HG03432 (cell line): ENCODE measurements around the gene PLXDC2.

Experiments used
- ATAC-seq: cut with Tn5 transposase; IDR thresholded peaks from one replicate; pipeline ENCODE4 v1.9.1; 2021; ENCODE audit warnings: mild to moderate bottlenecking, moderate library complexity; ENCODE audit not compliant: unreplicated experiment

Gene PLXDC2

GRCh38 chr10:20247454-20247853, 431.2 kb downstream of the PLXDC2 start:
- no peak for ATAC-seq

GRCh38 chr10:20247891-20248708, 431.9 kb downstream of the PLXDC2 start:
- no peak for ATAC-seq

DNA sequence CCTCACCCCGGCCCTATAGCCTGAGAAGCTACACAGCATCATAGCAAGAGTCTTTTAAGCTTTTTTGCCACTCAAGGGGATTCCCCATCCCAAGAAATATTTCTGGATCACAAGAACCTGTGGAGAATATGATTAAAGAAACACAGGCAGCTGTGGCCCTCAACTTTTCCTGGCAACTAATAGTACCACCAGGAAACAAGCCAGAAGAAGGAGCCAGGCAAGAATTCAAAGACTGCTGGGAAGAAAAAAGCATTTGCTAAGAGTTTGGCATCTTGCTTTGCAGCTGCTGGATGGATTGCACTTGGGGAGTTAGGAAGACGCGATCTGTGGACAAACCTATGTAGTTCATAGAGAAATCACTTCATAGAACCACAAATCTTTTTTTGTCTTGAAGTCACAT, 437.8 kb downstream of the PLXDC2 start:
- no peak for ATAC-seq

- ATAC-seq, result no peak
Observed at GRCh38 chr10:20254497-20254896, 438.3 kb downstream of the PLXDC2 start.

DNA sequence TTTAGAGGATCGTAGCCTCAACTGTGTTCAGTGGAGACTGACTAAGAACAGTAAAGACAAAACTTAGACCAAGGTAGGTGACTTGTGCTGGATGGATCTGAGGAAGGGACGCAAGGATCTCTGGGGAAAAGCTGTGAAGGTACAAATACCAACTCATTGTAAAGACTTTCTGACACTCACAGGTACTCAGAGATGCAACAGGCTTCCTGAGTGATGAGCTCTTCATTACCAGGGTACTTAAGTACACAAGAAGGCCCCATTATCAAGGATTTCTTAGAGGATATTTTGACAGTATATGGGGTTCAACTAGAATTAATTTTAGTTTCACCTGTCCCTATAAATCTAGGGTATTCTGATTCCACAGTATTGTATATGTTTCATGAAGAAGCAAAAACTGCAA, 440.7 kb downstream of the PLXDC2 start:
- ATAC-seq, result no peak

DNA sequence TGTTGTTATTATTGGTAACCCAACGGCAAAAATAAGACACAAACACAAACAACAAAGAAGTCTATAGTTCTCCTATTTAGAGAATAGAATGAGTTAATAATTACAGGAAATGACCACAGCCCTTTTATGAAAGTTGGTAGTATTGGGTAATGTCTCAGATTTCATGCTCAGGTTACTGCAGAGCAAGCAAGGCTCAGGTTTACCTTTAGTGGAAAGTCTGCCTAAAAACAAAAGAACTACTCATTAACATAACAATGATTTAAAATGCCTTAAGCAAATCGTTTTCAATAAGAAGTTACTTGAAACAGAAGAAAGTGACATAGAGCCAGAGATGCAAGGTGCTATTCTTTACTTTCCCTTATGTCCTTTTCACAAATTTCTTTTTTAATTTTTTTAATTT, 441.2 kb downstream of the PLXDC2 start:
- no peak for ATAC-seq

DNA sequence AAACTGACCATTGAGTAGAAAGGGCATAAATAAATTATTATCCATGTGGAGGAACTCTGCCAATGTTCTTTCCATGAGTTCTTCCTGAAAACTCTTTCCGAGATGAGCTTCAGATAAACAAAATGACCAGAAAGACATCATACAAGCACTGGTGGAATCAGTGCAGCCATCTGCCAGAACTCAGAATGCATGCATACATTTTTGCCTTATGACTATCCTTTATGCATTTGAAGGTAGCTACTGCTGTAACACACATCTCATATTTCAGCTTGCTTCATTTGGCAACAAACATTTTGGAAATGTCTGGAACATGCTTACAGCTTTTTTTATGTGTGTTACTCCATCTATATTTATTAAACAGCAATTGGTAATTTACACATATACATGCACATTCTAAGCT, 448.9 kb downstream of the PLXDC2 start:
- ATAC-seq, result no peak

- no peak for ATAC-seq
Observed at GRCh38 chr10:20267734-20268133, 451.5 kb downstream of the PLXDC2 start.

- no peak for ATAC-seq
Observed at GRCh38 chr10:20271490-20271889, 455.3 kb downstream of the PLXDC2 start.

DNA sequence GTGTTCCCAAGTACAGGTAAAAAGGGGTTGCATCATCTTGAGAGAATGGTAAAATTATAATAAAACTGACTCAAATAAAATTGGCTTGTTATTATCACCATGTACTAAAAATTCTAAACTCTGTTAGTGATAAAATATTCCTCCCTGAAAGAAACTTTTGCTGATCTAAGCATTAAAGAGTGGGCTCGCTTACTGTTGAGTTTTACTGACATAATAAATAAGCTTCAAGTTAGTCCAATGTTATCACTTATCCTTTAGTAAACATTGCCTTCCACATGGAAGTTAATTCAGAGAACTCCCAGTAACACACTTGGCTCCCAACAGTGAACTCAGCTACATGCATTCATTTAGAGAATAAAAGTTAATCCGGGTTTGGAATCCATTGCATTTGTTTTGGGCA, 456.4 kb downstream of the PLXDC2 start:
- no peak for ATAC-seq

DNA sequence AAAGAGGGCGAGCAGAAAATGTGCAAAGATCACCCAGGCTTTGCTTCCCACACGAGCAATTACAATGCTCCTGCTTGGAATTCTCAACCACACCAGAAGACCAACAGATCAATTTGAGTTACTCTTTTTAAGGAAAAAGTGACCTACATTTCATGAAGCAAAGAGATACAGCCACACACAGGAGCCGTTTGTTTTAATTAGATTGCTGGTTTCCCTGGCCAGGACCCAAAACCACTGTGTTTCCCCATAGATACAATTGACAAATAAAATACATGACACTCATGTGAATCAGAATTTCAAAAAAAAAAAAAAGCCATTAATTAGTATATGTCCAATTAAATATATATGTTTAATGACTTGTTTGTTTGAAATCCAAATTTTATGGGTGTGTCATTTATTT, 458.3 kb downstream of the PLXDC2 start:
- no peak for ATAC-seq

DNA sequence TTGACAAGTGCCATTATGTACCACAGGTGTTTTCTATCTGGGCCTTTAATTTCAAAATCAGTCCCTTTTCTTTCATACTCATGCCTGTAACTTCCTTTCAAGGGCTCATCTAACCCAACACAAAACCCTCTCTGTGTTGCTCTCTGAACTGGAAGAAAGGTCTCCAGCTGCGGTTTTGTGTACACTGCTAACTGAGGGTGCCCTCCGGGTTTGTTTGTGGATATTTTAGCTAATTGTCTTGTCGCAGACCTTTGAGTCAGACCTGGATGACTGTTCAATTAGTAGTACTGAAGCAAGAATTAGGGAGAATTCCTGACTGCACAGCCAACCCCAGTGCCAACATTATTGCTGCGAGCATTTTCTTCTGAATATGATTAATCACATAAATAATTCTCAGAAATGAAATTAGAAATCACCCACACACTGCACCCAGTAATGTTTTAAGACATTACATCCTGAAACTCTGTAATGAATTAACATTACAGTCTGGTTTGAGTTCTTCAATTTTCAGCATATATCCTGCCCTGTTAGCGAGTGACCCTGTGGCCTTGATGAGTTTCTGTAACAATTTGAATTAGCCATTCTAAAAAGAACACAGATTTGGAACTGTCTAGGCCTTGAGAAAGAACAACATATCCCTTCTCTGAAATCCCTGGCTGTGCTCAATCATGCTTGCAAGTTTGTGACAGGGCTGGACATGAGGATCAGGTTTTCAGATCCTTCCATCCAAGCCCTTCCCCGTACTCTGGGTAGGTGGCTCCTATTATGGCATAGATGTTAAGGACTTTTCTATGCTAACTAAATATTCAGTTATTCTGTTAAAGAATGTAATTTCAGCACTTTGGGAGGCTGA, 460.1 kb downstream of the PLXDC2 start:
- ATAC-seq, result no peak

GRCh38 chr10:20277820-20278219, 461.6 kb downstream of the PLXDC2 start:
- ATAC-seq, result no peak

GRCh38 chr10:20281579-20281978, 465.3 kb downstream of the PLXDC2 start:
- ATAC-seq, result no peak

GRCh38 chr10:20287586-20287985, 471.4 kb downstream of the PLXDC2 start:
- ATAC-seq, result no peak

- no peak for ATAC-seq
Observed at GRCh38 chr10:20288060-20288459, 471.8 kb downstream of the PLXDC2 start.

DNA sequence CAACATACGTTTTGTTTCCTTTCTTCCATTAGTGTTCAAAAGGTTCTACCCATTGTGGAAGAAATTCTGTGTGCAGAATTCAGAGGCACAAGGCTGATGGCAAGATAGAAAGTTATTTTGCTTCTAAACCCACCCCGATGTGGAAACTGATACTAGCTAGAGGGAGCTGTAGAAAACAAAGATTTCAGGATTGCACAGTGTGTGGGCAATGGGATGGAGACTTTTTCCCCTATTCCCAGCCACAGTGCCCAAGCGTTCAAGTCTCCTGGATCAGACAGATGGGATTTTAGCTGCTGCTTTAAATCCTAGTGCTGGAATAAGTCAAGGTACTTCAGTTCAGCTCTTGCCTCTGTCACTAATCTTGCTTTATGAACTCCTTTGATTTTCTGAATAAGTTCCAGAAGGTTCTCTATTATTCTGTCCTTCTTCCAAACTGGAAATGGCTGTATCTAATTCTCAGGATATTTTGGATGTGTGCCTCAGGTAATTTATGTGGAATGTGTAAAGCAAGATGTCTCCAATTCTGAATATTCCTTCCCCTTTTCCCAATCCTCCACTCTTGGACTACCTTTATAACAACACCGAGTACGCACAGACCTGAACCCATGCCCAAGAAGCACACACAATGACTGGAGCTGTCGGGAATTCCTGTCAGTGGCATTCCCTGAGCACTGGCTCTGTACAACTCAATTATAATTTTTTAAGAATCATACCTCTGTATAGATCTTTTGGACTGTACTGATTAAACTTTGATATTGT, 473.0 kb downstream of the PLXDC2 start:
- no peak for ATAC-seq

GRCh38 chr10:20298417-20298816, 482.2 kb downstream of the PLXDC2 start:
- no peak for ATAC-seq

- ATAC-seq, result no peak
Observed at GRCh38 chr10:20299034-20299736, 483.0 kb downstream of the PLXDC2 start.

DNA sequence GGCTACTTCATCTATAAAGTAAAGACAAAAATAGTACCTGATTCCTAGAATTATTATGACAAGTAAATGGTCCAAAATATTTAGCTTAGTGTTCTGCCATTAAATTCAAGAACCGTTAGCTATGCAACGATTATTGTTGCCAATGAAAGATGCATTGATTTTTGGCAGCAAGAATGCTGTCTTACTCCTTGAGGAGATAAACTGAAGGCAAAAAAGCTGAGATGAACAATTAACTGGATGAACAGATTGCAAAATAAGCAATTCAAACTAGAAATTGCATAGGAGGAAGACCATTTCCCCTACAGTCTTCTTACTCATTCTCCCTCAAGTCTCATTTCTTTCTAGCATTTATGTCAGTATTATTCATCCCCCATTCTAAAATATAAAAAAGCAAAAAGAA, 484.5 kb downstream of the PLXDC2 start:
- ATAC-seq, result no peak

DNA sequence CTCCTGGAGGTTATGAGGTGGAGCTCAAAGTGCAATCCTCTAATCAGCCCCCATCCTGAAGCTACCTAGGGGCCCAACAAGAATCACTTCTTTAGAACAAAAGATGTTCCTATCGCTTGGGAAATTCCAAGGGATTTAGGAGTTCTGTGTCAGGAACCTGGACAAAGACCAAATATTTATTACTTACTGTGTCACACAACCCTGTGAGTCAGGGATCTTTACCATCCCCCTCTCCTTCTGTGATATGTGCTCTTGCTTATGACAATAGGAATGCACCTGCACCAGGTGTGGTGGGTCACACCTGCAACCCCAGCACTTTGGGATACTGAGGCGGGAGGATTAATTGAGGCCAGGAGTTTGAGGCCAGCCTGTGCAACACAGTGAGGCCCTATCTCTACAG, 485.8 kb downstream of the PLXDC2 start:
- ATAC-seq, result no peak
